22Rv1 (cell line): Measurements from ENCODE around the gene FAM170B.

ENCODE experiments used
- ZFX ChIP-seq: fragments of 450-650 bp; IDR thresholded peaks from 2 replicates; pipeline ENCODE4 v1.6.1; 2017; ENCODE audit warnings: antibody characterized with exemption, borderline replicate concordance
- TF ChIP-seq, protein P1 (sequence below): fragments of 450-650 bp; IDR thresholded peaks from 2 replicates; pipeline ENCODE4 v1.5.1; 2017; ENCODE audit warnings: mild to moderate bottlenecking

GRCh38 chr10:49129376-49129775 is 4.4 kb downstream of the FAM170B start:
- TF ChIP-seq, protein P1, sequence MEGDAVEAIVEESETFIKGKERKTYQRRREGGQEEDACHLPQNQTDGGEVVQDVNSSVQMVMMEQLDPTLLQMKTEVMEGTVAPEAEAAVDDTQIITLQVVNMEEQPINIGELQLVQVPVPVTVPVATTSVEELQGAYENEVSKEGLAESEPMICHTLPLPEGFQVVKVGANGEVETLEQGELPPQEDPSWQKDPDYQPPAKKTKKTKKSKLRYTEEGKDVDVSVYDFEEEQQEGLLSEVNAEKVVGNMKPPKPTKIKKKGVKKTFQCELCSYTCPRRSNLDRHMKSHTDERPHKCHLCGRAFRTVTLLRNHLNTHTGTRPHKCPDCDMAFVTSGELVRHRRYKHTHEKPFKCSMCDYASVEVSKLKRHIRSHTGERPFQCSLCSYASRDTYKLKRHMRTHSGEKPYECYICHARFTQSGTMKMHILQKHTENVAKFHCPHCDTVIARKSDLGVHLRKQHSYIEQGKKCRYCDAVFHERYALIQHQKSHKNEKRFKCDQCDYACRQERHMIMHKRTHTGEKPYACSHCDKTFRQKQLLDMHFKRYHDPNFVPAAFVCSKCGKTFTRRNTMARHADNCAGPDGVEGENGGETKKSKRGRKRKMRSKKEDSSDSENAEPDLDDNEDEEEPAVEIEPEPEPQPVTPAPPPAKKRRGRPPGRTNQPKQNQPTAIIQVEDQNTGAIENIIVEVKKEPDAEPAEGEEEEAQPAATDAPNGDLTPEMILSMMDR: no peak
- no peak for TF ChIP-seq ZFX
